MM.1S (cell line): Measurements from ENCODE around the gene PRKCH.

ENCODE experiments used
- DNase-seq: peaks from one replicate; pipeline ENCODE4 v3.0.0-alpha.2; 2015
- H2AFZ ChIP-seq: fragments of 300-600 bp; sonication (generic); 2 replicates; pipeline ENCODE4 v1.6.0; 2016; ENCODE audit warnings: antibody characterized with exemption, low read length
- H3F3A ChIP-seq: fragments of 300-600 bp; sonication (generic); 2 replicates; pipeline ENCODE4 v1.6.1; 2016; ENCODE audit warnings: mild to moderate bottlenecking, antibody characterized with exemption, low read length, moderate library complexity, mixed read lengths; ENCODE audit not compliant: insufficient read depth
- H3K27ac ChIP-seq: fragments of 300-600 bp; sonication (generic); 2 replicates; pipeline ENCODE4 v1.5.1; 2016; ENCODE audit warnings: mild to moderate bottlenecking, low read length
- H3K27me3 ChIP-seq: fragments of 300-600 bp; sonication (generic); replicated peaks from 2 replicates; pipeline ENCODE4 v1.6.0; 2016; ENCODE audit warnings: low read length; ENCODE audit not compliant: insufficient read depth
- H3K36me3 ChIP-seq: fragments of 300-600 bp; sonication (generic); replicated peaks from 2 replicates; pipeline ENCODE4 v1.6.1; 2016; ENCODE audit warnings: mild to moderate bottlenecking, low read length, mixed read lengths; ENCODE audit not compliant: insufficient read depth
- H3K4me1 ChIP-seq: fragments of 300-600 bp; sonication (generic); 2 replicates; pipeline ENCODE4 v1.6.1; 2016; ENCODE audit warnings: low read length, mixed read lengths
- H3K4me2 ChIP-seq: fragments of 300-600 bp; sonication (generic); 2 replicates; pipeline ENCODE4 v1.6.0; 2016; ENCODE audit warnings: low read depth, low read length
- H3K4me3 ChIP-seq: fragments of 300-600 bp; sonication (generic); 2 replicates; pipeline ENCODE4 v1.5.1; 2016; ENCODE audit warnings: low read length, mixed read lengths
- H3K79me2 ChIP-seq: fragments of 300-600 bp; sonication (generic); 2 replicates; pipeline ENCODE4 v1.6.1; 2016; ENCODE audit warnings: mixed run types, low read length, mixed read lengths
- H3K9ac ChIP-seq: fragments of 300-600 bp; sonication (generic); 2 replicates; pipeline ENCODE4 v1.6.1; 2016; ENCODE audit warnings: low read length, mixed read lengths
- H3K9me2 ChIP-seq: fragments of 300-600 bp; sonication (generic); replicated peaks from 2 replicates; pipeline ENCODE4 v1.6.1; 2016; ENCODE audit warnings: mild to moderate bottlenecking, low read length, mixed read lengths; ENCODE audit not compliant: insufficient read depth
- H3K9me3 ChIP-seq: fragments of 300-600 bp; sonication (generic); replicated peaks from 2 replicates; pipeline ENCODE4 v1.6.1; 2016; ENCODE audit warnings: mild to moderate bottlenecking, low read length, mixed read lengths; ENCODE audit not compliant: insufficient read depth
- H4K20me1 ChIP-seq: fragments of 300-600 bp; sonication (generic); 2 replicates; pipeline ENCODE4 v1.6.1; 2016; ENCODE audit warnings: mild to moderate bottlenecking, low read length, moderate library complexity, mixed read lengths; ENCODE audit not compliant: insufficient read depth
- EZH2 ChIP-seq: fragments of 300-600 bp; sonication (generic); optimal IDR thresholded peaks from 2 replicates; pipeline ENCODE3; 2017; ENCODE audit warnings: low read depth, mild to moderate bottlenecking, antibody characterized with exemption, low read length, mixed read lengths
- EZH2phosphoT487 ChIP-seq: fragments of 300-600 bp; sonication (generic); IDR thresholded peaks from 2 replicates; pipeline ENCODE4 v1.6.1; 2018; ENCODE audit warnings: antibody characterized with exemption, low read length
- TF ChIP-seq, protein P1 (sequence below): fragments of 300-600 bp; sonication (generic); IDR thresholded peaks from 2 replicates; pipeline ENCODE4 v1.5.1; 2016; ENCODE audit warnings: antibody characterized with exemption, low read length, mixed read lengths

The PRKCH gene

GRCh38 chr14:61433828-61434227 lies 112.4 kb downstream of the PRKCH start:
- no peaks in the 10 kb centered on the region for H4K20me1 ChIP-seq
- H3K27ac ChIP-seq, result no peak overlapping the region
- H3K9me2 ChIP-seq, result no peaks in the 10 kb centered on the region
- H3K4me2 ChIP-seq, result no peak overlapping the region
- H3K4me3 ChIP-seq, result no peak overlapping the region
- 0 out of 2 replicates have a peak, but pooled peaks cover under 1% of the 10 kb centered on the region for H3K4me1 ChIP-seq
- no peaks in the 10 kb centered on the region for H3F3A ChIP-seq
- no peaks in the 10 kb centered on the region for H3K36me3 ChIP-seq
- DNase-seq, result no peak
- TF ChIP-seq EZH2phosphoT487 (no peak), EZH2 (no peak)
- TF ChIP-seq, protein P1, sequence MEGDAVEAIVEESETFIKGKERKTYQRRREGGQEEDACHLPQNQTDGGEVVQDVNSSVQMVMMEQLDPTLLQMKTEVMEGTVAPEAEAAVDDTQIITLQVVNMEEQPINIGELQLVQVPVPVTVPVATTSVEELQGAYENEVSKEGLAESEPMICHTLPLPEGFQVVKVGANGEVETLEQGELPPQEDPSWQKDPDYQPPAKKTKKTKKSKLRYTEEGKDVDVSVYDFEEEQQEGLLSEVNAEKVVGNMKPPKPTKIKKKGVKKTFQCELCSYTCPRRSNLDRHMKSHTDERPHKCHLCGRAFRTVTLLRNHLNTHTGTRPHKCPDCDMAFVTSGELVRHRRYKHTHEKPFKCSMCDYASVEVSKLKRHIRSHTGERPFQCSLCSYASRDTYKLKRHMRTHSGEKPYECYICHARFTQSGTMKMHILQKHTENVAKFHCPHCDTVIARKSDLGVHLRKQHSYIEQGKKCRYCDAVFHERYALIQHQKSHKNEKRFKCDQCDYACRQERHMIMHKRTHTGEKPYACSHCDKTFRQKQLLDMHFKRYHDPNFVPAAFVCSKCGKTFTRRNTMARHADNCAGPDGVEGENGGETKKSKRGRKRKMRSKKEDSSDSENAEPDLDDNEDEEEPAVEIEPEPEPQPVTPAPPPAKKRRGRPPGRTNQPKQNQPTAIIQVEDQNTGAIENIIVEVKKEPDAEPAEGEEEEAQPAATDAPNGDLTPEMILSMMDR, result no peak
- H2AFZ ChIP-seq, result no peak overlapping the region
- H3K79me2 ChIP-seq, result no peaks in the 10 kb centered on the region
- H3K9me3 ChIP-seq, result no peaks in the 10 kb centered on the region
- H3K27me3 ChIP-seq, result no peaks in the 10 kb centered on the region
- no peak overlapping the region for H3K9ac ChIP-seq

DNA sequence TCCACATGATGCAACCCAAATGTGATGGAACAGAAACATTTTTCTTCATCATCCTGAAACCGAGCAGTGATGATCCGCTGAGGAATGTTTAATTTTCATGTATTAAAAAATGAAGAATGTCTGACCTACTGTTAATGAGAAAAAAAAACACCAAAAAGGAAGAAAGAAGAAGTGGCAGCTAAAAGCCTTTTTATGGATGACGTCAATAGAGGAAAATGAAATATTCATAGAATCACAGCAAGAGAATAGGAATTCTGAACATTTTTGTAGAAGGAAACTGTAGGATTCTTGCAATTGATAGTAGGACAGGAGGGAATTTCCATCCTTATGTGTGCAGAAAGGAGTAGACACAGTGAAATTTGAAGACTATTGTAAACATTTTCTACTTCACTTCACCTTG lies 112.9 kb downstream of the PRKCH start:
- Histone ChIP-seq H3K4me2 (no peak overlapping the region), H3K9ac (no peak overlapping the region), H2AFZ (no peak overlapping the region), H3K9me3 (no peaks in the 10 kb centered on the region), H3K27ac (no peak overlapping the region), H3K36me3 (no peaks in the 10 kb centered on the region), H3K4me1 (0 out of 2 replicates have a peak, but pooled peaks cover 4% of the 10 kb centered on the region), H3F3A (no peaks in the 10 kb centered on the region), H3K79me2 (no peaks in the 10 kb centered on the region), H3K4me3 (no peak overlapping the region), H3K9me2 (no peaks in the 10 kb centered on the region), H3K27me3 (no peaks in the 10 kb centered on the region), H4K20me1 (no peaks in the 10 kb centered on the region)
- no peak for TF ChIP-seq EZH2phosphoT487
- TF ChIP-seq EZH2, result no peak
- TF ChIP-seq, protein P1, result no peak
- no peak for DNase-seq

GRCh38 chr14:61435563-61436337 lies 114.4 kb downstream of the PRKCH start:
- Histone ChIP-seq H3K4me2 (no peak overlapping the region), H3K27ac (no peak overlapping the region), H3F3A (no peaks in the 10 kb centered on the region), H3K4me1 (0 out of 2 replicates have a peak, but pooled peaks cover 4% of the 10 kb centered on the region), H3K27me3 (no peaks in the 10 kb centered on the region), H4K20me1 (no peaks in the 10 kb centered on the region), H3K36me3 (no peaks in the 10 kb centered on the region), H3K9ac (no peak overlapping the region), H3K4me3 (no peak overlapping the region), H3K9me3 (no peaks in the 10 kb centered on the region), H3K9me2 (no peaks in the 10 kb centered on the region), H3K79me2 (no peaks in the 10 kb centered on the region), H2AFZ (no peak overlapping the region)
- DNase-seq, result no peak
- TF ChIP-seq, protein P1, result no peak
- TF ChIP-seq EZH2 (no peak), EZH2phosphoT487 (no peak)
